Stimulated activated CD8-positive, alpha-beta memory T cell treated with anti-CD3 and anti-CD28 coated beads, Interleukin-4, amount 100 ng/mL, for 48 hours (primary cell): ENCODE measurements around the gene FOXK1.
"Not testable (repeated sequence)": the region's sequence is repeated elsewhere in the genome, so short reads cannot be mapped to it uniquely, and the experiment has no call there.

Source experiments
- DNase-seq: peaks from one replicate; pipeline ENCODE4 v3.0.0-alpha.2; 2020

Gene FOXK1

GRCh38 chr7:4681886-4682620 is at the start of gene FOXK1:
Gene FOXK1, plus strand, starts transcription at chr7:4682295. Its CDS starts 14 bp downstream, at chr7:4682309.
- DNase-seq, result peak; percentile 87

GRCh38 chr7:4633012-4633411 is 49.1 kb upstream of the FOXK1 start:
- DNase-seq, result peak; percentile 40

GRCh38 chr7:4634166-4634565 is 47.9 kb upstream of the FOXK1 start:
- no peak for DNase-seq

GRCh38 chr7:4638781-4639575 is 43.1 kb upstream of the FOXK1 start:
- DNase-seq, result no peak

- no peak for DNase-seq
Measured at GRCh38 chr7:4641091-4641666, 40.9 kb upstream of the FOXK1 start.

GRCh38 chr7:4641667-4642467 is 40.2 kb upstream of the FOXK1 start:
- peak; percentile 97 for DNase-seq

- DNase-seq, result no peak
Measured at GRCh38 chr7:4642468-4643203, 39.5 kb upstream of the FOXK1 start.

GRCh38 chr7:4643204-4643471 is 39.0 kb upstream of the FOXK1 start:
- not testable (repeated sequence) for DNase-seq

- DNase-seq, result no peak
Measured at GRCh38 chr7:4645246-4645645, 36.8 kb upstream of the FOXK1 start.

GRCh38 chr7:4648111-4648510 is 34.0 kb upstream of the FOXK1 start:
- DNase-seq, result no peak

- no peak for DNase-seq
Measured at GRCh38 chr7:4650433-4651047, 31.6 kb upstream of the FOXK1 start.

- no peak for DNase-seq
Measured at GRCh38 chr7:4653771-4654170, 28.3 kb upstream of the FOXK1 start.

GRCh38 chr7:4655311-4655710 is 26.8 kb upstream of the FOXK1 start:
- DNase-seq, result no peak

GRCh38 chr7:4655896-4656295 is 26.2 kb upstream of the FOXK1 start:
- no peak for DNase-seq

GRCh38 chr7:4657640-4658417 is 24.3 kb upstream of the FOXK1 start:
- no peak for DNase-seq

GRCh38 chr7:4659551-4660286 is 22.4 kb upstream of the FOXK1 start:
- DNase-seq, result no peak

GRCh38 chr7:4661871-4662270 is 20.2 kb upstream of the FOXK1 start:
- no peak for DNase-seq

- DNase-seq, result no peak
Measured at GRCh38 chr7:4663239-4664018, 18.7 kb upstream of the FOXK1 start.

- DNase-seq, result no peak
Measured at GRCh38 chr7:4665661-4666060, 16.4 kb upstream of the FOXK1 start.
